ENCODE results near the gene METTL22. TPM values are rescaled to one million over a fixed set of nuclear protein-coding genes. Genes with fewer than 3 reads are reported as not detected.

The METTL22 gene
- total and polyA plus RNA-seq, 2 donors (not counting 3 experiments of a cell fraction or from before 2014, with no cell fraction given) = 42.0 to 52.6 TPM

GRCh38 chr16:8619671-8620370 is 1.7 kb upstream of the METTL22 start:
- Histone ChIP-seq H3K9me3 (replicated peaks; ENCODE audit: control insufficient read depth, insufficient read depth, low read length) (no peaks in the 10 kb centered on the region), H3K9ac (replicated peaks; ENCODE audit: extremely low read depth, insufficient read depth, low read length) (no peak overlapping the region), H3K4me1 (ENCODE audit: control insufficient read depth, extremely low read depth, insufficient read depth, low read length) (peaks cover 8% of the 10 kb centered on the region), H3K4me2 (ENCODE audit: insufficient read depth, low read length) (no peak overlapping the region), H3K27me3 (ENCODE audit: control insufficient read depth in 2 of 2, insufficient read depth in 2 of 2, low read length in 2 of 2) (peaks cover 3 to 9% of the 10 kb centered on the region in 2 experiments), H3K9me1 (replicated peaks; ENCODE audit: control insufficient read depth, extremely low read depth, insufficient read depth, low read length) (no peaks in the 10 kb centered on the region), H3K27ac (ENCODE audit: insufficient read depth, low read depth, low read length) (no peak overlapping the region), H2AFZ (ENCODE audit: low read depth, low read length) (no peak overlapping the region), H4K20me1 (replicated peaks; ENCODE audit: control insufficient read depth, extremely low read depth, insufficient read depth, low read length) (no peaks in the 10 kb centered on the region), H3K79me2 (ENCODE audit: control insufficient read depth, insufficient read depth, low read length) (peaks cover 23% of the 10 kb centered on the region), H3K4me3 (replicated peaks in 1 of 3; ENCODE audit: insufficient read depth in 1 of 3, low read depth in 1 of 3, low read length in 3 of 3) (no peak overlapping the region), H3K36me3 (ENCODE audit: control insufficient read depth in 2 of 2, extremely low read depth in 1 of 2, insufficient read depth in 2 of 2, low read length in 2 of 2) (no peaks in the 10 kb centered on the region)
- no TSS peak for BruUV-seq (replicated peaks)
- ChIA-PET POLR2A (no interaction called here), CTCF (no interaction called here)
- intact Hi-C loops (cut with micrococcal nuclease) = no loop called here
- TF ChIP-seq POLR2A (IDR thresholded peaks at IDR 0.05; ENCODE audit: low read depth, low read length) = no peak
- TF ChIP-seq MAX (IDR thresholded peaks at IDR 0.05; ENCODE audit: insufficient read depth, insufficient read length) = no peak
- no peak for TF ChIP-seq MYC (IDR thresholded peaks at IDR 0.05; ENCODE audit: low read depth, low read length)
- TF ChIP-seq EZH2 (IDR thresholded peaks at IDR 0.05; ENCODE audit: borderline replicate concordance, low read depth, low read length, severe bottlenecking) = no peak
- no peak for TF ChIP-seq POLR2AphosphoS5 (IDR thresholded peaks at IDR 0.05; ENCODE audit: insufficient read depth, low read depth, low read length)
- no peak for TF ChIP-seq JUN (IDR thresholded peaks at IDR 0.05; ENCODE audit: borderline replicate concordance, insufficient read depth, insufficient read length, low read depth)
- no peak for TF ChIP-seq GATA2 (IDR thresholded peaks at IDR 0.05; ENCODE audit: insufficient read depth, insufficient read length, low read depth, low read length)
- no peak for TF ChIP-seq FOS (IDR thresholded peaks at IDR 0.05; ENCODE audit: borderline replicate concordance, insufficient read depth, low read length)
- TF ChIP-seq CTCF (IDR thresholded peaks at IDR 0.05; ENCODE audit: extremely low read depth in 1 of 2, insufficient read depth in 1 of 2, low read depth in 1 of 2, low read length in 2 of 2) = no peak
- DNase-seq (ENCODE audit: low read depth, low spot score) = no peak
- FAIRE-seq = no peak
- dilution Hi-C loops (cut with MboI; ENCODE audit: extremely low pct_ligation_motif_present, low sequenced_read_pairs) = no loop called here
